ENCODE results near the gene CDK5RAP2.

Gene CDK5RAP2

DNA sequence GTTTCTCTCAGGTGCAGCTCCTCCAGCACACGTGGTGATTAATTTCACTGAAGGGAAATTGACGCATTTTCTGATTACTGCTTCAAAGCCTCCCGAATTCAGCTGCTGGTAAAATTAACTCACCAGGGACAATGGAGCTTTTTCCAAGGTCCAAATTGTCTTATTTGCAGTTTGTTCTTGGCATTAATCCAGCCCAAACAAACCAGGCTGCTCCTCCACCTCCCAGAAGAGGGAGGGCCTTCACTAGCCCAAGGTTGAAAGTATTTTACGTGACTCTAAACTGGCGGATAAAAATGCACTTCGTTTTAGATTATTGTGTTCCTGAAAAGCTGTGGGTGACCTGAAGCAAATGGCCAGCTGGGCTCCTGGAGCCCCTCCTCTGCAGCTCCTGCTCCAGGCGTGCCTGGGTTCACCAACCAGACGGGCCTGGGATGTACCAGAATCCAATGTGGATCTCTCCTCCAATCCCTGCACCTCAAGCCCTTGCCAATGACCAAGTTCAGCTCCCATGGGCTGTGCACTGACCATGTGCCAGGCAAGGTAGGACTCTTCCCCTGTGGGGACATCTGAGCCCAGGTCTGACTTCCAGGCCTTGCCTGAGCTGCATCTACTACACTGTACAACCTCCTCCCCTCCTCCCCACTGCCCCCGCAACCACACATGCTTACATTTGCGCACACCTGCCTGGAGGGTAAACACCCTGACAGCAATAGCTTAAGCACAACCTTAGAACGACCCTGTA, 193.4 kb downstream of the CDK5RAP2 start:
- DNase-seq: no peak

GRCh38 chr9:120385606-120386389, 194.2 kb downstream of the CDK5RAP2 start:
- DNase-seq: no peak

DNA sequence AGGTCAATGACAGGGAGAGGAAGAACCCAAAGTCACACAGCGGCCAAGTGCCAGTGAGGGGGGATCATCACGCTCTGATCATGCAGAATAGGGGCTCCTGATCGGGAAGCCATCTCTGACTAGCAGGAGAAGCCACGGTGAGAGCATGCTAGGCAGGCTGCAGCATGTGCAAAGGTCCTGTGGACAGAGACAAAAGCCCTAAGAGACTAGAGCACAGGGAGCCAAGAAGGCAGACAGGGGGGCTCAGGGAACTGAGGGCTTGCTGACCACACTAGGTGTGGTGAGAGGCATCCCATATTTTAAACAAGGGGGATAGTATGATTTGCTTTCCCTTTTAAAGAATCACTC, 195.1 kb downstream of the CDK5RAP2 start:
- no peak for DNase-seq

DNA sequence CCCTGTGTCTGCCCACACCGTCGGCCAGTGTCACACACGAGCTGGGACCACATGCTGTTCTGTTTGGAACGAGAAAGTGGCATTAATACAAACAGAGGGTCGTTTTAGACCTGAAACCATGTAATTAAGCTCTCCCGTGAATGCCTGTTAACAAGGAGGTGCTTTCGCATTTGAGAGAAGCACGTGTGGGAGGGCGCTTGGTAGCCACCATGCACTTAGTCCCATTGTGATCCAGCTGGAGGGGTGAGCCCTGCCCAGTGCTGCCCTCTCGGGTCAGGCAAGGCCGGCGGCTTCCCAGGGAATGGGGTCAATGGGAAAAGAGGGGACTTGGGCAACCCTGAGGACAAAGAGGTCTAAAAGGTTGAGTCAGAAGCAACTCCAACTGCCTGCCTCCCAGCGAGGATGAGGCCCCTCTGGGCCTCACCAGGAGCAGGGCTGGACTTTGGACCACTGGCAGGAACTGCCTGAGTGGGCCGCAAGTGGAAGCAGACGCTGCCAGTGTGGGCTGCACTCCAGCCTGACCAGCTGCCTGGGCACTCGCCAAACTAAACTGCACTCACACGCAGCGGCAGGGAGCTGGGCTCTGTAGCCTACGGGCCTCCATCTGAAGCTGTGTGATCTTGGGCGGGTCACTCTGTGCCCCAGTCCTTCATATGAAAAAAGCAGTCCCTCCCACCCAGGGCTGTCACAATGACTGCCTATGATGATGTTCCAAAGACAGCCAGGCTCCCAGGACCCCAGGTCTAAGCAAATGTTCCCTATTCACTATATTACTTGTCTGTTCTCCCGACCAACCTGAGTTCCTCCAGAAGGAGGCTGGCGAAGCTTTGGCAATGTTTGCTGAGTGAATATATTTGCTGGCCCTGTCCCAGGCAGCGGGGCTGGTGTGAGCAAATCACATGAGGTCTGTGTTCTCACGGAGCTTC, 195.7 kb downstream of the CDK5RAP2 start:
- peak in 5 of 56 donors; percentile 10 to 20 (median 15) for DNase-seq

- no peak for DNase-seq
Measured at GRCh38 chr9:120383611-120383998, 196.4 kb downstream of the CDK5RAP2 start.

GRCh38 chr9:120382453-120382852, 197.5 kb downstream of the CDK5RAP2 start:
- no peak for DNase-seq

DNA sequence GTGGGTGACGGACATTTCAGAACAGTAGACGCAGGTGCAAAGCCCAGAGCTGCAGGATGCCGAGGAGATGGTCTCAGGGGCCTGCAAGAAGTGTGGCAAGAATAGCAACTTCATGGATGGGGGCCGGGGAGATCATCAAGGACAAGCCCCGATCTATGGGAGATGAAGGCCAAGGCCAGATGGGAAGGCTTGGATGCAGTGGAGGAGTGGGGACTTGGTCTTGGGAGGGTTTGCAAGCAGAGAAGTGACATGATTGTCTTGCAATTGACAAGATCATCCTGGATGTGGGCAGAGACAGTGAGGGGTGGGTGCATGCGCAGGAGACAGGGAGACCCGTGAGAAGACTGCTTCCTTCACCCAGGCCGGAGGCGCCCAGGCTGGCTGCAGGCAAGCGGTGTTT, 198.1 kb downstream of the CDK5RAP2 start:
- DNase-seq: no peak

GRCh38 chr9:120379611-120380010, 200.4 kb downstream of the CDK5RAP2 start:
- no peak for DNase-seq

DNA sequence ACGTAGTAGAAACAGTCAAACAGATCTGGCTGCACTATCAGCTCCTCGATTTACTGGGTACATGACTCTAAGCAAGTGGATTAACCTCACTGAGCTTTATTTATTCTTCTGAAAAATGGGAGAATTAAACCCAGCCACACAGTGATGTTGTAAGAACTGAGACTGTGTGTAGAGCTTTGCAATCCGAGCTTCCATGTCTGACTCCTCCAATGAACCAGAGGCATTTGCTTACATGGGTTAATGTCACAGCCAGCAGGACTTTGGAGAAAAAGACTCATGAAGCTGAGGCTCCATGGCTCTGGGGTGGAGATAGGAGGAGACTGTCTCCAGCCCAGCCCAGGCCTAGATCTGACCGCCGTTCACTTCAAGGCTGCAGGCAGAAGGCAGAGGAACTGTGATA, 201.3 kb downstream of the CDK5RAP2 start:
- DNase-seq: no peak

DNA sequence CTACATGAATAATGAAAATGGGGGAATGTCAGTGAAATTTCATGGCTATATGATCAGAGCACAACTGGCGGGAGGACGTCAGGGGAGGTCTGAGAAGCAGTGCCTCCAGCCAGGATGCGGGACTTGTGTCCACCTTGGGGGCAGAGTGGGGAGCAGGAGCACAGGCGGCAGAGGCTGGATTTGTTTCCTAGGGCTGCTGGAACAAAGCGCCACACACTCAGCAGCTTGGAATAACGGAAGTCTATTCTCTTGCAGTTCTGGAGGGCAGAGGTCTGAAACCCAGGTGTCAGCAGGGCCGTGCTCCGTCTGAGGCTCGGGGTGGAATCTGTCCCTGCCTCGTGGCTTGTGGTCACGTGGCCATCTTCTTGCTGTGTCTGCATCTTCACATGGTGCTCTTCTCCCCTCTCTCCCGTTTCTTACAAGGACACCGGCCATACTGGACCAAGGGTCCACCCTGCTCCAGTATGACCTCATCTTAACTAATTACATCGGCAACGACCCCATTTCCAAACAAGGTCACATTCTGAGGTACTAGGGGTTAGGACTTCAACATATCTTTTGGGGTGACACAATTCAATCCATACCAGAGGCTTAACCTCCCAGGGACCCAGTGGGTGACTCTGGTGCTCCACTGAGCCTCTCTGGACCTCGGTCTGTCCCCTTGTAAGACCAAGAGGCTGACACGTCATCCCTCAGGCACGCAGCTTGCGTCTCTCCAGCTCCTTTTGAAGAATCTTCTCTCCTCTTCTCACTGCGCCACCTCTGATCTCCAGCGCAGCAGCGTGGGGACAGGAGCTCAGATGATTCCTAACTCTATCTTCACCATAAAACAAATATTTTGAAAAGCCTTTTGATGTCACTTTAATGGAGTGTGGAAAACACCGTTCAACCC, 202.5 kb downstream of the CDK5RAP2 start:
- DNase-seq: no peak

GRCh38 chr9:120376101-120376500, 203.9 kb downstream of the CDK5RAP2 start:
- no peak for DNase-seq

DNA sequence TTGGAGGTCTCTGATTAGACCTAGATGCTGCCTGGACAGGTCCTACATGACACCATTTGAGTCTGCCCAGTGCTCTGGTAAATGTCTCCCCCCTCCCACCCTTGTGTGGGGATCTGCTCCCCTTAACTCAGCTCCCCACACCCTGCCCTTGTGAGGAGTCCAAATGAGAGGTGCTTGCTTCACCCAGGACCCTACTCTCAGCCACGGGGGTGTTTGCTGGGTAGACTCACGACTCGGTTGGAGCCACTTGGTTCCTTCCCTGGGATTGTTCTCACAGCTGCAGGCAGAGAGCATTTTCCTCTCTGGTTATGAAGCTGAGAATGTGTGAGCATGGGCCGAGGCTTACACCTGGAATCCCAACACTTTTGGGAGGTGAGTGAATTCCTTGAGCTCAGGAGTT, 204.7 kb downstream of the CDK5RAP2 start:
- no peak for DNase-seq

- DNase-seq: no peak
Measured at GRCh38 chr9:120374817-120375216, 205.2 kb downstream of the CDK5RAP2 start.

DNA sequence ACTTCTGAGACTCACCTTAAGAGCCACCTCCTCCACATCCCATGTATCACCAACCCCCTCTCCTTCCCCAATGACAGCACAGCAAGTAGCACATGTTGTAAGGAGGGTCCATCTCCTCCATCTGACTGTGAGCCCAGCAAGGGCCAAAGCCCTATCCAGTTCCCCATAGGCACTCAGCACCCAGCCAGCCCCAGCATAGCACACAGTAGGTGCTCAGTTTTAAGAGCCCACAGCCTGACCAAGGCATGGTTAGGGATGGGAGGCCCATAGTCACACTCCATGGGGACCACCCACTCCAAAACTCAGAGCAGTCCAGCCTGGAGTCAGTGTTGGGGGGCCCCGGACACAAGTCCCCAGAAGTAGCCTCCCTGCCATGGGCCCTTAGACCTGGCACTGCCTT, 205.7 kb downstream of the CDK5RAP2 start:
- DNase-seq: no peak

DNA sequence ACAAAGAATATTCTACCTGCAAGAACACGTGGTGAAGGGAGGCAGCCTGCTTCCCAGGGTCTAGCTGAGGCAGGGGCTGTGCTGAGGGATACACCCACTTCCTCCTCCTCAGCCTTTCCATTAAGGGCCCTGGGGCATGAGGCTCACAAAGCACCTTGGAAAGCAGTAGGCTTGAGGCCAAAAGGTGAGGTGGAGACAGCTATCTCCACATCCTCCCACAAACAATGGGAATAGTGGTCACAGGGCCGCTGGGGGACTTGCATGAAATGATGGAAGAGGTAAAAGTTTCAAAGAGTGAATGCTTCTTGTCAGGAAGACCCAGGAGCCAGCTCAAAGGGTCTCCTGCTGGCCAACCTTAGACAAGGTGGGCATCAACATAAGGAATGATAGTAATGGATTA, 207.9 kb downstream of the CDK5RAP2 start:
- DNase-seq: no peak

- no peak for DNase-seq
Measured at GRCh38 chr9:120369608-120370220, 210.3 kb downstream of the CDK5RAP2 start.

GRCh38 chr9:120368799-120369198, 211.2 kb downstream of the CDK5RAP2 start:
- peak in 1 of 56 donors; percentile 13 for DNase-seq

DNA sequence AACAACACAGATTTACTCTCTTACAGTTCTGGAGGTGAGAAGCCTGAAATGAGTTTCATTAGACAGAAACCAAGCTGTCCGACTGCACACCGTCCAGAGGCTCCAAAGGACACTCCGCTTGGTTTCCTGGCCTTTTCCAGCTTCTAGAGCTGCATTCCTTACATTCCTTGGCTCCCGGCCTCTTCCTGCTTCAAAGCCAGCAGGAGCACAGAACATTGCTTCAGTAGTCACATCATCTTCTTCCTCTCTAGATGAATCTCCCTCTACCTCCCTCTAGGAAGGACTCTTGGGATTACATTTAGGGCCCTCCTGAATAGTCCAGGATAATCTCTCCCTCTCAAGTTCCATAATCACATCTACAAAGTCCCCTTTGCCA, 213.3 kb downstream of the CDK5RAP2 start:
- DNase-seq: no peak

DNA sequence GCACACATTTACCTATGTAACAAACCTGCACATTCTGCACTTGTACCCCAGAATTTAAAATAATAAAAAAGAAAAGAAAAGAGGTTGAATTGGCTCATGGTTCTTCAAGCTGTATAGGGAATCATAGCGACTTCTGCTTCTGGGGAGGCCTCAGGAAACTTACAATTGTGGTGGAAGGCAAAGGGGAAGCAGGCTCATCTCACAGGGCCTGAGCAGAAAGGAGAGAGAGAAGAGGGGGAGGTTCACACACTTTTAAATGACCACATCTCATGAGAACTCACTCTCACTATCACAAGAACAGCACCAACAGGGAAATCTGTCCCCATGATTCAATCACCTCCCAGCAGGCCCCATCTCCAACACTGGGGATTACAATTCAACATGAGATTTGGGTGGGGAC, 214.6 kb downstream of the CDK5RAP2 start:
- no peak for DNase-seq

GRCh38 chr9:120363697-120364096, 216.3 kb downstream of the CDK5RAP2 start:
- DNase-seq: no peak
